ENCODE measurements around the gene C17orf75. TPM values are rescaled to one million over a fixed set of nuclear protein-coding genes. Genes with fewer than 3 reads are reported as not detected.
"Not testable (repeated sequence)": the region's sequence is repeated elsewhere in the genome, so short reads cannot be mapped to it uniquely, and the experiment has no call there.

C17orf75 gene
- total RNA-seq, 1 donor from 2014 or later, result 19.0 TPM

DNA sequence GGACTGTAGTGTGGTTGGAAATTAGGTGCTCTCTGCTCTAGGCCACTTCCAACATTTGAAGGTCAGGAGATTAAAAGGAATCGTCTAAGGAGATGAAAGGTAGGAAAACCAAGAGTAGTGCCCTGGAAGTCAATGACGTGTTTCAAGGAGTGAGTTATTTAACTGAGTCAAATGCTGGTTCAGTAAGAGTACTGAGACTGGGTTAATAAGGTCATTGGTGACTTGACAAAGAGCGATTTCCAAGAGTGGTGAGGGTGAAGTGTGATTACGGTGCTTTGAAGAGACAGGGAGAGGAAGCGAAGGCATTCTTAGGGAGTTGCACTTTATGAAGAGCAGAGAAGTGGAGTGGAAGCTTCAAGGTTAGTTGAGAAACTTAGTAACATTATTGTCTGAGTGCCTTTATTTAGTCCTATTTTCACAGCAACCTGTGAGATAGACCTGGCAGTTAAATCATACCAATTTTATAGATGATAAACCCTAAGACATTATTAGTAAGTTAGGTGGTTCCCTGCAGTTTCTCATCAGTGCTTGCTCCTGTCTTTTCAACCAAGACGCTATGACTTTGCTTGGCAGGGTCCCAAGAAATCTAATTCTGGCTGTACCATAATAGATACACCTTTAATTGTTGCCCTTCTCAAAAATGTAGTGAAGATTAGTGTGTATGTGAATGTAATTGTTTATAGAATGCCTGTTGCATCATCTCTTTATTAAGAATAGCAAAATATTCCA is 13.8 kb upstream of the C17orf75 start:
- Mint-ChIP-seq H3K9me3 (ENCODE audit: unreplicated experiment) (no peaks in the 10 kb centered on the region), H3K4me3 (ENCODE audit: unreplicated experiment) (peak overlapping the region; percentile 39), H3K27me3 (ENCODE audit: unreplicated experiment) (peaks cover 3% of the 10 kb centered on the region), H3K36me3 (ENCODE audit: low read depth, unreplicated experiment) (peaks cover 13% of the 10 kb centered on the region), H3K4me1 (ENCODE audit: unreplicated experiment) (peaks cover 24% of the 10 kb centered on the region), H3K27ac (ENCODE audit: unreplicated experiment) (peak overlapping the region; percentile 14)
- TF ChIP-seq, protein P1, sequence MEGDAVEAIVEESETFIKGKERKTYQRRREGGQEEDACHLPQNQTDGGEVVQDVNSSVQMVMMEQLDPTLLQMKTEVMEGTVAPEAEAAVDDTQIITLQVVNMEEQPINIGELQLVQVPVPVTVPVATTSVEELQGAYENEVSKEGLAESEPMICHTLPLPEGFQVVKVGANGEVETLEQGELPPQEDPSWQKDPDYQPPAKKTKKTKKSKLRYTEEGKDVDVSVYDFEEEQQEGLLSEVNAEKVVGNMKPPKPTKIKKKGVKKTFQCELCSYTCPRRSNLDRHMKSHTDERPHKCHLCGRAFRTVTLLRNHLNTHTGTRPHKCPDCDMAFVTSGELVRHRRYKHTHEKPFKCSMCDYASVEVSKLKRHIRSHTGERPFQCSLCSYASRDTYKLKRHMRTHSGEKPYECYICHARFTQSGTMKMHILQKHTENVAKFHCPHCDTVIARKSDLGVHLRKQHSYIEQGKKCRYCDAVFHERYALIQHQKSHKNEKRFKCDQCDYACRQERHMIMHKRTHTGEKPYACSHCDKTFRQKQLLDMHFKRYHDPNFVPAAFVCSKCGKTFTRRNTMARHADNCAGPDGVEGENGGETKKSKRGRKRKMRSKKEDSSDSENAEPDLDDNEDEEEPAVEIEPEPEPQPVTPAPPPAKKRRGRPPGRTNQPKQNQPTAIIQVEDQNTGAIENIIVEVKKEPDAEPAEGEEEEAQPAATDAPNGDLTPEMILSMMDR (IDR thresholded peaks at IDR 0.05; ENCODE audit: unreplicated experiment), result no peak
- DNase-seq (ENCODE audit: low spot score), result no peak

DNA sequence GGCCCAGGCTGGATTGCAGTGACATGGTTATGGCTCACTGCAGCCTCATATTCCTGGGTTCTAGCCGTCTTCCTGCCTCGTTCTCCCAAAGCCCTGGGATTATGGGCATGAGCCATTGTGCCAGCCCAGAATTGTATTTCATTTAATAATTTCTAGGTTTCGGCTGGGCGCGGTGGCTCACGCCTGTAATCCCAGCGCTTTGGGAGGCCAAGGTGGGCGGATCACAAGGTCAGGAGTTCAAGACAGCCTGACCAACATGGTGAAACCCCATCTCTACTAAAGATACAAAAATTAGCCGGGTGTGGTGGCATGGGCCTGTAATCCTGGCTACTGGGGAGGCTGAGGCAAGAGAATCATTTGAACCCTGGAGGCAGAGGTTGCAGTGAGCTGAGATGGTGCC is 10.8 kb upstream of the C17orf75 start:
- peaks cover 37% of the 10 kb centered on the region for H3K4me1 Mint-ChIP-seq (ENCODE audit: unreplicated experiment)
- not testable (repeated sequence) for H3K27ac Mint-ChIP-seq (ENCODE audit: unreplicated experiment); H3K9me3 Mint-ChIP-seq (ENCODE audit: unreplicated experiment); DNase-seq (ENCODE audit: low spot score)
- H3K4me3 Mint-ChIP-seq (ENCODE audit: unreplicated experiment), result peak overlapping the region; percentile 100
- peaks cover 23% of the 10 kb centered on the region for H3K36me3 Mint-ChIP-seq (ENCODE audit: low read depth, unreplicated experiment)
- peaks cover 14% of the 10 kb centered on the region for H3K27me3 Mint-ChIP-seq (ENCODE audit: unreplicated experiment)

DNA sequence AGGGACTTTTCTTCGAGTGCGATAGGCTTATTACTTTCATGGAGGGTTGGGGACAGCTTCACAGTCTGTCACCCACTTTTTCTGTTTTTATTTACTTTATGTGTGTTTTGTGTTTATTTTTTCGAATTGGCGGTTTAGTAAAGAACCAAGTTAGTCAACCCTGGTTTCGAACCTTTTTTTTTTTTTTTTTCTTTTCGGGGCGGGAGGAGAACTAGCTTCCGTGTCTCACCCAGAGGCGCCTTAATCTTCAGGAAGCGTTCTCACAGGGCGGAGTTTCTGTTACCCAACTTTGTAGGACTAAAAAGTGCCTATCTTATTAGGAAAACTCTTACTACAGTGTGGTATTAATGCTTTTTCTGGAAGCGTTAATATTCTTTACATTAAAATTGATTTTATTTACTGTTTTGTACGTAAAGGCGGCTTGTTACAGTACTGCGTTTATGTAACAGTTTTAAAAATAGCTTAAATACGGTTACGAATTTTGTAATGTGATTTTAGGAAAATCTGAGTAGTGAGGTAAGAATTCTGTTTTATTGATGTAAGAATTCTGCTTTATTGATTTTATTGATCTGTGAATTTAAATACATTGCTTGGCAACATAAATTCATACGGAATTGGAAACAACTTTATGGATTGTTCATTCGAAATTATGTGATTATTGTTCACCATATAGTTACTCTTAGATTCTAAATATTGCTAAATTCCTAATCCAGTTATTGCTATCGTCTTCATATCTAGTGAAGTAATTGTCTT is 8.9 kb upstream of the C17orf75 start:
- no peaks in the 10 kb centered on the region for H3K9me3 Mint-ChIP-seq (ENCODE audit: unreplicated experiment)
- peaks cover 22% of the 10 kb centered on the region for H3K36me3 Mint-ChIP-seq (ENCODE audit: low read depth, unreplicated experiment)
- H3K27me3 Mint-ChIP-seq (ENCODE audit: unreplicated experiment), result peaks cover 14% of the 10 kb centered on the region
- peak overlapping the region; percentile 100 for H3K4me3 Mint-ChIP-seq (ENCODE audit: unreplicated experiment)
- peak; percentile 13 for DNase-seq (ENCODE audit: low spot score)
- peaks cover 37% of the 10 kb centered on the region for H3K4me1 Mint-ChIP-seq (ENCODE audit: unreplicated experiment)
- TF ChIP-seq, protein P1 (IDR thresholded peaks at IDR 0.05; ENCODE audit: unreplicated experiment), result no peak
- peak overlapping the region; percentile 100 for H3K27ac Mint-ChIP-seq (ENCODE audit: unreplicated experiment)

DNA sequence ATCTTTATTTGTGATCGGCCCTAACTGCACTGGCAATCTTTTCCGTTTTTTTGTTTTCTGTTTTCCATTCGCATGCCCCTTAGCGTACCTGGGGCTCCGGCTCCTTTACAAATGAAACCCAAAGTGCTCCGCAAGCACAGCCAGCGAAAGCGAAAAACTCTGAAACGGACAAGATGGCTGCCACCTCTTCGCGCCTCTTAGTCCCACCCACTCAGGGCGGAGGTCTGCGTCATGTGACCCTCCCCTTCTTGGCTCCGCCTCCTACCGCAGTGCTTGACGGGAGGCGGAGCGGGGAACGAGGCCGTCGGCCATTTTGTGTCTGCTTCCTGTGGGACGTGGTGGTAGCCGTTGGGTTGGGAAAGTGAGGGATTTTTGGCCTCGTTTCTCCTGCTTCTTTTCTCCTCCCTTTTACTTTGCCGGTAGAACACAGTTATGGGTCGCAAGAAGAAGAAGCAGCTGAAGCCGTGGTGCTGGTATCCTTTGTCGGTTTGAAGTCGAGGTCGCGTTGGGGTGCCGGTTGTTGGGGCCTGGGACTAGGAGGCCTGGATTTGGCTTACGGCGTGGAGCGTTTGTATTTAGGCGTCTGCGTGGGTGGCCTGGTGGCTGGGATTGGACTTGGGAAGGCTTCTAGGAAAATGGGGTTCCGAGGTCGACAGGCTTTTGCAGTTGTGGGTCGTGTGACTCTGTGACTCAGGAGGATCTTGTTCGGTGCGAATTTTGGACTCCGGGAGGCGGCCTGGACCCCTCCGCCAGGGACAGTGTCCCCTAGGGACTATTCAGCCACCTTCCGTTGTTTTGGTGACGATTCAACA is 8.1 kb upstream of the C17orf75 start, which contains the start of gene ZNF207:
ZNF207 (plus strand) TSS at position 304 of the 812 bp plus-strand sequence; CDS start at position 433, 129 bp downstream.
- Mint-ChIP-seq H3K27ac (ENCODE audit: unreplicated experiment) (peak within 1 kb of the TSS; percentile 100), H3K27me3 (ENCODE audit: unreplicated experiment) (peaks cover 14% of the 10 kb centered on the region), H3K9me3 (ENCODE audit: unreplicated experiment) (no peaks in the 10 kb centered on the region), H3K4me3 (ENCODE audit: unreplicated experiment) (peak within 1 kb of the TSS; percentile 100), H3K4me1 (ENCODE audit: unreplicated experiment) (peaks cover 30% of the 10 kb centered on the region), H3K36me3 (ENCODE audit: low read depth, unreplicated experiment) (peaks cover 16% of the 10 kb centered on the region)
- peak; percentile 91 for DNase-seq (ENCODE audit: low spot score)
- TF ChIP-seq, protein P1 (IDR thresholded peaks at IDR 0.05; ENCODE audit: unreplicated experiment), result no peak

DNA sequence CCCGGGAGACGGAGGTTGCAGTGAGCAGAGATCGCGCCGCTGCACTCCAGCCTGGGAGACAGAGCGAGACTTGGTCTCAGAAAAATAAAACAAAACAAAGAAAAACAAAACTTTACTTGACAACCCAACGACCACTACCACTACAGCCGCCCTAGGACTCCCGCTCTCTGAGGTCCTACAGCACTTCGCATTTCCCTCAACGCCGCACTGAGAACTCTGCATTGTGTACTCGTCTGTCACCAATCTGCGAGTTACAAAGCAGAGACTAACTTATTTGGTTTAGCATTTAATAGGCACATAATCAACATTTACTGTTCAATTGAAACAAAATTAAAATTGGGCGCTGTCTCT is 7.5 kb upstream of the C17orf75 start:
- Mint-ChIP-seq H3K36me3 (ENCODE audit: low read depth, unreplicated experiment) (peaks cover 12% of the 10 kb centered on the region), H3K27me3 (ENCODE audit: unreplicated experiment) (peaks cover 12% of the 10 kb centered on the region), H3K9me3 (ENCODE audit: unreplicated experiment) (no peaks in the 10 kb centered on the region), H3K27ac (ENCODE audit: unreplicated experiment) (peak overlapping the region; percentile 100), H3K4me3 (ENCODE audit: unreplicated experiment) (peak overlapping the region; percentile 100), H3K4me1 (ENCODE audit: unreplicated experiment) (peaks cover 25% of the 10 kb centered on the region)
- DNase-seq (ENCODE audit: low spot score), result no peak
- TF ChIP-seq, protein P1 (IDR thresholded peaks at IDR 0.05; ENCODE audit: unreplicated experiment), result no peak

Measured in endothelial cell (in vitro differentiated cells).